Stomach (tissue), 4 donors: Measurements from ENCODE around the gene CDH12.

Experiments used
- CTCF ChIP-seq, 7 experiments: fragments of 450-650 bp in 4 of 7; fragments of 200-600 bp in 3 of 7; sonication (generic) in 3 of 7; IDR thresholded peaks; one replicate each; pipeline ENCODE4 v1.5.1; 2016 to 2019; ENCODE audit warnings: antibody characterized with exemption in 7 of 7, control low read depth in 2 of 7, mild to moderate bottlenecking in 1 of 7
- EP300 ChIP-seq: sonication (generic); formaldehyde crosslinking; IDR thresholded peaks from one replicate; pipeline ENCODE4 v1.6.1; 2017; ENCODE audit warnings: antibody characterized with exemption
- POLR2A ChIP-seq, 4 donors: fragments of 450-650 bp; IDR thresholded peaks; one replicate each; pipeline ENCODE4 v1.6.1; 2016; ENCODE audit warnings: antibody characterized with exemption in 4 of 4, control low read depth in 2 of 4, mild to moderate bottlenecking in 1 of 4, moderate library complexity in 1 of 4
- POLR2AphosphoS5 ChIP-seq, 3 donors: sonication (generic); formaldehyde crosslinking; IDR thresholded peaks; one replicate each; pipeline ENCODE4 v1.6.1; 2016; ENCODE audit warnings: antibody characterized with exemption in 3 of 3

- no peak for TF ChIP-seq CTCF (IDR thresholded peaks at IDR 0.05)
- no peak for TF ChIP-seq POLR2A (IDR thresholded peaks at IDR 0.05)
- TF ChIP-seq POLR2AphosphoS5 (IDR thresholded peaks at IDR 0.05), result no peak
- TF ChIP-seq EP300, result no peak
These were observed 153.8 kb downstream of the CDH12 start for GRCh38 chr5:22699319-22699718.
